ENCODE results near the gene WDR35. TPM values are rescaled to one million over a fixed set of nuclear protein-coding genes. Genes with fewer than 3 reads are reported as not detected.

WDR35 gene
- total and polyA plus RNA-seq, 10 of the 15 experiments (the other 5 are each of a cell fraction or from before 2014, with no cell fraction given), result 3.0 to 9.3 (median 6.3) TPM

DNA sequence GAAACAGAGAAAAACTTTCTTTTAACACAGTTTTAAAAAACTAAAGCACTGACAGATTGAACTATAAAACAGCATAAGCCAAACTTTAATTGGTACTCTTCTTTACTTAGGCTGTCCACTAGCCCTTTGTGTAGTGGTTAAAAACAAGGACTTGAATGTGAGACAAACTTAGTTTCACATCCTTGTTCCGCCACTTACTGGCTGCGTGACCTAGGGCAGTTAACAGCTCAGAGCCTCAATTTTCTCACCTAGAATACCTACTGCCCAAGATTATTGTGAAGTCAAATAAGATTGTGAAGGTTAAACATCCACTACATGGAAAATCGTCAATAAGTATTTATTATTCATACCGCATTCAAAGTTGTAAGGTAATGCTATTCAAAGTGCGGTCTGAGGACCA is 2.0 kb downstream of the WDR35 start (continued):
- TF ChIP-seq SREBF1 (IDR thresholded peaks at IDR 0.05; ENCODE audit: low read length) (no peak), POU2F2 (IDR thresholded peaks at IDR 0.05; ENCODE audit: borderline replicate concordance, low read depth, low read length) (no peak), ZBED1 (IDR thresholded peaks at IDR 0.05; ENCODE audit: borderline replicate concordance) (no peak), NR2C1 (IDR thresholded peaks at IDR 0.05) (no peak), MTA3 (IDR thresholded peaks at IDR 0.05; ENCODE audit: borderline replicate concordance, low read length) (no peak), ZNF384 (IDR thresholded peaks at IDR 0.05; ENCODE audit: borderline replicate concordance, low read depth, low read length) (peak; percentile 30), SIN3A (IDR thresholded peaks at IDR 0.05; ENCODE audit: low read depth, low read length) (no peak), EZH2 (IDR thresholded peaks at IDR 0.05; ENCODE audit: borderline replicate concordance, control insufficient read depth, low read depth, low read length) (no peak), MEF2B (IDR thresholded peaks at IDR 0.05; ENCODE audit: partially characterized antibody, poor library complexity, severe bottlenecking) (no peak), IKZF2 (IDR thresholded peaks at IDR 0.05) (peak in 1 of 2 experiments; percentile 57; a peak in 2 of 4 replicates), TARDBP (IDR thresholded peaks at IDR 0.05; ENCODE audit: borderline replicate concordance) (no peak), ESRRA (IDR thresholded peaks at IDR 0.05; ENCODE audit: low read length) (no peak), MTA2 (IDR thresholded peaks at IDR 0.05; ENCODE audit: low read depth) (peak; percentile 81), MYB (IDR thresholded peaks at IDR 0.05; ENCODE audit: borderline replicate concordance, low read depth, low read length) (no peak), MYC (IDR thresholded peaks at IDR 0.05; ENCODE audit: insufficient read depth, insufficient read length, insufficient replicate concordance, low read length, severe bottlenecking) (no peak), RELA (IDR thresholded peaks at IDR 0.05; ENCODE audit: borderline replicate concordance, partially characterized antibody) (no peak), ZNF24 (IDR thresholded peaks at IDR 0.05) (no peak), BCLAF1 (IDR thresholded peaks at IDR 0.05) (no peak), SMAD1 (IDR thresholded peaks at IDR 0.05; ENCODE audit: low read depth, partially characterized antibody) (no peak), BMI1 (IDR thresholded peaks at IDR 0.05; ENCODE audit: borderline replicate concordance) (peak; percentile 27; the same call in 1 of the 2 replicates), ZSCAN29 (IDR thresholded peaks at IDR 0.05) (no peak)
- TF ChIP-seq, protein P1, sequence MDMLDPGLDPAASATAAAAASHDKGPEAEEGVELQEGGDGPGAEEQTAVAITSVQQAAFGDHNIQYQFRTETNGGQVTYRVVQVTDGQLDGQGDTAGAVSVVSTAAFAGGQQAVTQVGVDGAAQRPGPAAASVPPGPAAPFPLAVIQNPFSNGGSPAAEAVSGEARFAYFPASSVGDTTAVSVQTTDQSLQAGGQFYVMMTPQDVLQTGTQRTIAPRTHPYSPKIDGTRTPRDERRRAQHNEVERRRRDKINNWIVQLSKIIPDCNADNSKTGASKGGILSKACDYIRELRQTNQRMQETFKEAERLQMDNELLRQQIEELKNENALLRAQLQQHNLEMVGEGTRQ (IDR thresholded peaks at IDR 0.05; ENCODE audit: borderline replicate concordance, low read depth, low read length), result no peak
- TF ChIP-seq, protein P2, sequence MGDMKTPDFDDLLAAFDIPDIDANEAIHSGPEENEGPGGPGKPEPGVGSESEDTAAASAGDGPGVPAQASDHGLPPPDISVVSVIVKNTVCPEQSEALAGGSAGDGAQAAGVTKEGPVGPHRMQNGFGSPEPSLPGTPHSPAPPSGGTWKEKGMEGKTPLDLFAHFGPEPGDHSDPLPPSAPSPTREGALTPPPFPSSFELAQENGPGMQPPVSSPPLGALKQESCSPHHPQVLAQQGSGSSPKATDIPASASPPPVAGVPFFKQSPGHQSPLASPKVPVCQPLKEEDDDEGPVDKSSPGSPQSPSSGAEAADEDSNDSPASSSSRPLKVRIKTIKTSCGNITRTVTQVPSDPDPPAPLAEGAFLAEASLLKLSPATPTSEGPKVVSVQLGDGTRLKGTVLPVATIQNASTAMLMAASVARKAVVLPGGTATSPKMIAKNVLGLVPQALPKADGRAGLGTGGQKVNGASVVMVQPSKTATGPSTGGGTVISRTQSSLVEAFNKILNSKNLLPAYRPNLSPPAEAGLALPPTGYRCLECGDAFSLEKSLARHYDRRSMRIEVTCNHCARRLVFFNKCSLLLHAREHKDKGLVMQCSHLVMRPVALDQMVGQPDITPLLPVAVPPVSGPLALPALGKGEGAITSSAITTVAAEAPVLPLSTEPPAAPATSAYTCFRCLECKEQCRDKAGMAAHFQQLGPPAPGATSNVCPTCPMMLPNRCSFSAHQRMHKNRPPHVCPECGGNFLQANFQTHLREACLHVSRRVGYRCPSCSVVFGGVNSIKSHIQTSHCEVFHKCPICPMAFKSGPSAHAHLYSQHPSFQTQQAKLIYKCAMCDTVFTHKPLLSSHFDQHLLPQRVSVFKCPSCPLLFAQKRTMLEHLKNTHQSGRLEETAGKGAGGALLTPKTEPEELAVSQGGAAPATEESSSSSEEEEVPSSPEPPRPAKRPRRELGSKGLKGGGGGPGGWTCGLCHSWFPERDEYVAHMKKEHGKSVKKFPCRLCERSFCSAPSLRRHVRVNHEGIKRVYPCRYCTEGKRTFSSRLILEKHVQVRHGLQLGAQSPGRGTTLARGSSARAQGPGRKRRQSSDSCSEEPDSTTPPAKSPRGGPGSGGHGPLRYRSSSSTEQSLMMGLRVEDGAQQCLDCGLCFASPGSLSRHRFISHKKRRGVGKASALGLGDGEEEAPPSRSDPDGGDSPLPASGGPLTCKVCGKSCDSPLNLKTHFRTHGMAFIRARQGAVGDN (IDR thresholded peaks at IDR 0.05), result 0 out of 2 replicates have a peak, but pooled peaks have one; percentile 28

Data from GM12878 (cell line).